T1000 (cell line): ENCODE data around the gene BBS4.
"Not testable (repeated sequence)": the region's sequence is repeated elsewhere in the genome, so short reads cannot be mapped to it uniquely, and the experiment has no call there.

Experiments
- DNase-seq: peaks from one replicate; lab custom pipeline; 2025; ENCODE audit warnings: mixed read lengths; lab: John Stamatoyannopoulos, UW

The BBS4 gene

DNA sequence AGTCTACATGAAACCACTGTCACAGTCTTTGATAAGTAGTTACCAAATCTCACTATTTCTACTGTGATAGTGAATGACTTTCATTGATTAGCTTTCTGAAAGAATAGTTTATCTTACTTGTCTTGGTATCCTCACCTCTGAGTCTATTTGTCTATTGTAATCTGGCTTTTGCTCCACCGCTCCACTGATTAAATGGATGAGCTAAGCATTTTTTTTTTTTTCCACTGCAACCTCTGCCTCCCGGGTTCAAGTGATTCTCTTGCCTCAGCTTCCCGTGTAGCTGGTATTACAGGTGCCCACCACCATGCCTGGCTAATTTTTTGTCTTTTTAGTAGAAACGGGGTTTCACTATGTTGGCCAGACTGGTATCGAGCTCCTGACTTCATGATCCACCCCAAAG is 12.9 kb downstream of the BBS4 start:
- no peak for DNase-seq

DNA sequence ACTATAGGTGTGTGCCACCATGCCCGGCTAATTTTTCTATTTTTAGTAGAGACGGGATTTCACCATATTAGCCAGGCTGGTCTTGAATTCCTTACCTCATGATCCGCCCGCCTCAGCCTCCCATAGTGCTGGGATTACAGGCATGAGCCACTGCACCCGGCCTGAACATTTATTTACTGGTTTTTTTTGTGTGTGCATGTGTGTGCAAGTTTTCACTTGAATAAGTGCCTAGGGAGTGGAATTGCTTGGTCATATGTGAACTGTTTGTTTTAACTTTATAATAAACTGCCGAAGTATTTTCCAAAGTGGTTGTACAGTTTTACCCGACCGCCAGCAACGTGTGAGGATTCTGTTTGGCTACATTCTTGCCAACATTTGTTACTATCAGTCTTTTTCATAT is 14.1 kb downstream of the BBS4 start:
- DNase-seq, result no peak

DNA sequence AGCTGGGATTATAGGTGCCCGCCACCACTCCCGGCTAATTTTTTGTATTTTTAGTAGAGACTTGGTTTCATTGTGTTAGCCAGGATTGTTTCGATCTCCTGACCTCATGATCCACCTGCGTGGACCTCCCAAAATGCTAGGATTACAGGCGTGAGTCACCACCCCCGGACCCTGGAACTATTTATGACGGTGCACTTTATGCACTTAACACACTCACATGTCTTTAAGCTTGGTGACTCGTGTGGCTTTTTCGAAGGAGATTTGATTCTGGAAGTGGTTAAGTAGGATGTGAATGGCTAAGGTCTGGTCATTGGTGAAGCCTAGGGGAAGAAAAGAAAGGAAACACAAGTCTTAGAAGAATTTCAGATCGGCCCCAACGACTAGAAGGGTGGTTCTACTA is 20.3 kb downstream of the BBS4 start:
- no peak for DNase-seq

DNA sequence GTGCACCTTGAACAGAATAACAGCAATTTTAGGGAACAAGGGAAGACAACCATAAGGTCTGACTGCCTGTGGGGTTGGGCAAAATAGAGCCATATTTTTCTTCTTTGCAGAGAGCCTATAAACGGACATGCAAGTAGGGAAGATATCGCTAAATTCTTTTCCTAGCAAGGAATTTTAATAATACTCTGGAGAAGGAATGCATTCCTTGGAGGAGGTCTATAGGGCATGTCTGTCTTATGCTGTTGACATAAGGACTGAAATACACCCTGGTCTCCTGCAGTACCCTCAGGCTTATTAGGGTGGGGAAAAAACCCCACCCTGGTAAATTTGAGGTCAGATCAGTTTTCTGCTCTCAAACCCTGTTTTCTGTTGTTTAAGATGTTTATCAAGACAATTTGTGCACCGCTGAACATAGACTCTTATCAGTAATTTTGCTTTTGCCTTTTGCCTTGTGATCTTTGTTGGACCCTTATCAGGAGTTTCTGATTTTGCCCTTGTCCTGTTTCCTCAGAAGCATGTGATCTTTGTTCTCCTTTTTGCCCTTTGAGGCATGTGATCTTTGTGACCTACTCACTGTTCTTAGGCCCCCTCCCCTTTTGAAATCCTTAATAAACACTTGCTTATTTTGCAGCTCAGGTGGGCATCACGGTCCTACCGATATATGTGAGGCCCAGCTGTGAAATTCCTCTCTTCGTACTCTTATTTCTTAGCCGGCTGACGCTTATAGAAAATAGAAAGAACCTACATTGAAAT is 22.7 kb downstream of the BBS4 start:
- DNase-seq, result not testable (repeated sequence)

DNA sequence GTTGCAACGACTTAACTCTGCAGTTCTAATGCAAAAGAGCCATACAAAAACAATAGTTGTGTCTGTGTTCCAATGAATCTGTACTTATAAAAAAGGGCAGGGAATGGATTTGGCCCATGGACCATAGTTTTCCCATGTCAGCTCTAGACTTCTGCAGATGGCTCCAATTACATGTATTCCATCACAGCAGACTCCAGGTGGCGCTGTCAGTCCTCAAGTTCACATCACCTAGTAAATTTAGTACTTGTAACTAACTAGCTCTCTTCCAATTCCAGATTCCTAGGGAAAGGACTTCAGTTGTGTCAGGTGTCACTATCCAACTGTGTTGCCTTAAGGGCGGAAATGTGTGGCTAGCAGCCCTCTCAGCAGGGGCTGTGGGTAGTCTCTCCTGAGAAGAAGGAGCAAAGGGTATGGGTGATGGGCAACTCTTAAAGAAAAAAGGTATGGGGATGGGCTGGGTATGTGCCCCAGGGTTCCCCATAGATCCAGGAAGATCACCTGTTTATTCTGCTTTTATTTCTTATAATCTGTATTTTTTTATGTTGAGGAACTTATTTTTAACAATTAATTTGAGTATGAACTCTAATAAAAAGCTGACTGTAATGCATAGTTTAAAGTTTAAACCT is 36.2 kb downstream of the BBS4 start:
- no peak for DNase-seq

DNA sequence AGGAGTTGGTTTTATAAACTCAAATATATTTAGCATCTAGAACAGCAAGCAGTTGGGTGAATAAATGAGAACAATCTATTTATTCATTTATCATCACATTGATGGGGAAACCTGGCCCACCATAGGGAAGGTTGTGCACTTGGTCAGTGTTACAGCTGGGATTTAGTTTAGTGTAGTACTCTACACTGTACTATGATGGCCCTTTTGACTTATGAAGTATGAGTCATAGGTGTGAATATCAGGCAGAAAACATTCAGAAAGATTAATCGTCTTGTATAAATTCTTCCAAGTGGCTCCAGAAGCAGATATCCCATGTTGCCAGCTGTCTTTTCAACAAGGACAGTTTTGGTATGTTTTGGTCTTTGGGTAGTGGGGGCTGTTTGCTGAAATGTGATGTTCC is 38.0 kb downstream of the BBS4 start:
- no peak for DNase-seq

DNA sequence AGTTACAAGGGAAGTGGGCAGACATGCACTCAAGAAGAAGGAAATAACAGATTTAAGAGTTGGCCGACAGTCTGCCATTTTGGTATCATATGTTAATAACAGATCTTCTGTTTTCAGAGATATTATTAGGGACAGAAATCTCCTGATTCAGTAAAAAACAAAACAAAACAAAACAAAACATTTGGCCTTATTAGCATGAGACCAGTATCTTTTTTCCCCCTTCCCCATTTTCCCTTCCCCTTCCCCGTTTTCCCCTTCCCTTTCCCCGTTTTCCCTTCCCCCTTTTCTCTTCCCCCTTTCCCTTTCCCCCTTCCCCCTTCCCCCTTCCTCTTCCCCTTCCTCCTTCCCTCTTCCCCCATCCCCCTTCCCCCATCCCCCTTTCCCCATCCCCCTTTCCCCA is 39.4 kb downstream of the BBS4 start:
- DNase-seq, result no peak

DNA sequence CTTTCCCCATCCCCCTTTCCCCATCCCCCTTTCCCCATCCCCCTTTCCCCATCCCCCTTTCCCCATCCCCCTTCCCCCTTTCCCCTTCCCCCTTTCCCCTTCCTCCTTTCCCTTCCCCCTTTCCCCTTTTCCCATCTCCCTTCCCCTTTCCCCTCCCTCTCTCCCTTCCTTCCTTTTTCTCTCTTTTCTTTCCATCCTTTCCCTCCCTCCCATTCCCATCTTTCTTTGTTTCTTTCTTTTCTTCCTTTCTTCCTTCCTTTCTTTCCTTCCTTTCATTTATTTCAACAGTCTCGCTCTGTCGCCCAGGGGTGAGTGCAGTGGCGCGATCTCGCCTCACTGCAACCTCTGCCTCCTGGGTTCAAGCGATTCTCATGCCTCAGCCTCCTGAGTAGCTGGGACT is 39.8 kb downstream of the BBS4 start:
- not testable (repeated sequence) for DNase-seq

DNA sequence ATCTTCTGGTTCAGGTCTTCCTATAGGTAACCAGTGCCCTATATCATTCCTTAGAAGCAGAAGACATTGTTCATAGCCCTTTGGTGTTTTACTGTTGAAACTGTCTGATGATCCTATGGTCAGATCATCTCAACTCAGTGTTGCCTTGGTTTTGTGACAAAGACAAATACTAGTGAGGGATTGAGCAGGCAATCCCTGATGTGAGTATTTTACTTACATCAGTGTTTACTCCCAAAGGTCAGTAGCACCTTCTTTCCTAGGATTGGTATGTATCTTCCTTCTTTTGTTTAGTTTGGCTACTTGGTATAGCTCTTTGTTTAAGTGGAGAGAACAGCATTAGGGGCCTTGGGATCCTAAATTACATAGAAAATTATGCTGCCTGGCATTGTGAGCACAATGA is 41.1 kb downstream of the BBS4 start:
- DNase-seq, result no peak

DNA sequence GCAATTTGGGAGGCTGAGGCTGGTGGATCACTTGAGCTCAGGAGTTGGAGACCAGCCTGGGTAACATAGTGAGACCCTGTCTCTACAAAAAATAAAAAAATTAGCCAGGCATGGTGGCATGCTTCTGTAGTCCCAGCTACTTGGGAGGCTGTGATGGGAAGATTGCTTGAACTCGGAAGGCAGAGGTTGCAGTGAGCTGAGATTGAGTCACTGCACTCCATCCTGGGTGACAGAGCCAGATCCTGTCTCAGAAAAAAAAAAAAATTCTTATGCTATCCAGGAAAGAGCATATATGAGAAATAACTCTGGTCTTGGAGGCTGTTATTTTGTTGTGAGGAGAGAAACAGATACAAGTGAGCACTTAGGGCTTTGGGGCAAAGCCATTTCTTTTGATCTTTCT is 42.2 kb downstream of the BBS4 start:
- DNase-seq, result not testable (repeated sequence)

DNA sequence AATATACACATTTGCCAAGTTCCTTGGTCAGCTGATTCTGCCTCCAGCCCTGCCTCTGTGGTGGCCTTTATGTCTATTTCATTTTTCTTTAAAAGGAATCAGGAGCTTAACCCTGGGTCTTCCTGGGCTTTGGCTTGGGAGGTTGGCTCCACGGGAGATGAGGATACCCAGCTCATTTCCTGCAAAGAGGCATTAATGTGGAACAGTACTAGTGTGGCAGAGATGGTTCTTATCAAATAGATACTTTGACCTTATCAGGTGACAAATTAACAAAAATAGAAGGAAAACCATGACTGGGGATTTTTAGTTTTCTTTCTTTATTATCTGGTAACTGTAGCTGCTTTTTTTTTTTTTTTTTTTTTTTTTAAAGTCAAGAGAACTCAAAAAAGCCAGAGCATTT is 42.8 kb downstream of the BBS4 start:
- no peak for DNase-seq

DNA sequence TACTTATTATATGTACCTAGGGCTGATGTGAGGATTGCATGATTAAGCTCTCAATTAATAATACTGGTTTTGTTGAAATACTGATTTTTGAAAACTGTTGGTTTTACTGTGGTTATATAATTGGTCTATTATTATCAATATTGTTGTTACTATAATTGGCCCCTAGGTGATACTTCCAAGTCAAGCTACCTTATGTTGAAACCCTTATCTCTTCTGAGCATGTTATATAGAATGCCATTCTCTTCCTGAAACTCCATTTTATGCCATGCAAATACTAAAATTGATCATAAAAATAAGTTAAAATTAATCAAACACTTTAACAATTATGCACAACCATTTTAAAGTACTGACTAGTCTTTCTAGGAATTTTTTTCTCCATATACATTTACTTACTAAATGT is 46.1 kb downstream of the BBS4 start:
- DNase-seq, result no peak

DNA sequence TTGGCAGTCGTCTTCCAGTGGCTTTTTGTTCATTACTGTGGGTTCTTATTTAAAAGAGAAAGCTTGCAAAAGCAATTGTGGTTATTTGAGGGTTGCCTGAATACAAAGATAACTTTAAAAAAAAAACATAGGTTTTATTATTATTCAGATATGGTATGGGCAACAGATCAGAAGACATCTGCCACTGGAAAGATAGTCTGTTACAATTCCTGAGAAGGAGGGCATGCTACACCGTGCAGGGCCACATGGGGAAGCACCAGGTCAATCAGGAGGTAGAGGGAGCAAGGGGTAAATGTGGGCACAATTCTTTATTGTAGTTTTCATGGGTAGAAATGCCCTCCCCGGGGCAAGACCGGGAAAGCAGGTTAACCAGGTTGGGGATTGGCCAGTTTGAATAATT is 46.5 kb downstream of the BBS4 start:
- DNase-seq, result no peak

DNA sequence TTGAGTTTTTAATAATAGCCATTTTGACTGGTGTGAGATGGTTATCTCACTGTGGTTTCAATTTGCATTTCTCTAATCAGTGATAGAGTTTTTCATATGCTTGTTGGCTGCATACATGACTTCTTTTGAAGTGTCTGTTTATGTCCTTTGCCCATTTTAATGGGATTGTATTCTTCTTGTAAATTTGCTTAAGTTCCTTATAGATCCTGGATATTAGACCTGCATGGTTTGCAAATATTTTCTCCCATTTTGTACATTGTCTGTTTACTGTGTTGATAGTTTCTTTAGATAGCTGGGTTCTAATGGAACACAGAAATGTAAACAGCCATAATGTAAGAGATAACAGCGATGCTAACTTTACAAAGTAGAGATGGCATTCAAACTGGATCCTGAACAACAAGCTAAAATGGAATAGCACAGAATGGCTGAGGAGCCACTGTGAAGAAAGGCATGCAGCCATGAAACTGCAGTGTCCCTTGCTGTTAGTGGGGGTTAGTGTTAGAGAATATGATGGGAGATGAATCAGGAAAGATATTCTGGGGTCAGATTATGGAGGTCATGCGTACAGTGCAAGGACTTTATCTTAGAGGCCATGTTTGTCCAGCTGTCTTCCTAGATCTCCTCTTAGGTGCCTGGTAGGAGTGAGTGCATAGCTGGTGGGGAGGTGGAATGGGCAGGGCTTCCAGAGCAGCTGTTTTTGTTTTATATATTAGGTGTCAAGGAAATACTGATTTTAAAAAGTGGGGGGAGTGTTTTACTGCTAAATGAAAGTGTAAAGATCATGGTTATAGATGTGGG is 48.1 kb downstream of the BBS4 start:
- DNase-seq, result no peak

DNA sequence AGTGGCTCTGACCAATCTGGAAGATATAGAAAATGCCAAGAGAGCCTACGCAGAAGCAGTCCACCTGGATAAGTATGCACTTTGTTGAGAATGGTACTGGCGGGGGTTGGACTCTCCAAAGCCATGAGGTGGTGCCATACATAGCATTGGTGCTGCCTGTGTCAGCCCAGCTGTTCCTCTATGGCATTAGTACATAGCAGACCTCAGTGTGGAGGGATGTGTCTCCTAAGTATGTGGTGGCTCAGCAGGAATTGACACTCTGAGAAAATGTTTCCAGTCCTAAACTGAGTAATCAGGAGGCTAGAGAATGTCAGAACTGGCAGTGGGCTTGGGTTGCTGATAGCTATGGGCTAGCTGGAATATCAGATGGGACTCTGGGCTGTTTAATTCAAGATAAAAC is 49.1 kb downstream of the BBS4 start:
- no peak for DNase-seq

DNA sequence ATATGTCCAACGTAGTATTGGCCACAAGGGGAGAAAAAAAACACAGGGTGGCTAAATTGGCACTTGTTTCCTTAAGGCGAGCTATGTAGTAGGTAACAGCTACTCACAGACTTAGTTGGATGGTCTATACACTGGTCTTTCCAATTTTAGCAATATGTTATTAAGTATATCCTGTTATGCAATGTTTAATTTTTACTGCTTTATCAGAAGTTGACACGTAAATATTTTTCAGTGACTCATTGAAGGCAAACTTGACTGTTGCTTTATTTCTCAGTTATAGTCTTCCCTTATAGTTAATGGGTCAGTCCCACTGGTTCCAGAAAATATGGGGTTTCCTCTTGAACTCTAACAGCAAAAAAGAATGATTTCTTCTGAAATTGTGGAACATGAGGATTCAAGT is 51.1 kb downstream of the BBS4 start:
- DNase-seq, result no peak

DNA sequence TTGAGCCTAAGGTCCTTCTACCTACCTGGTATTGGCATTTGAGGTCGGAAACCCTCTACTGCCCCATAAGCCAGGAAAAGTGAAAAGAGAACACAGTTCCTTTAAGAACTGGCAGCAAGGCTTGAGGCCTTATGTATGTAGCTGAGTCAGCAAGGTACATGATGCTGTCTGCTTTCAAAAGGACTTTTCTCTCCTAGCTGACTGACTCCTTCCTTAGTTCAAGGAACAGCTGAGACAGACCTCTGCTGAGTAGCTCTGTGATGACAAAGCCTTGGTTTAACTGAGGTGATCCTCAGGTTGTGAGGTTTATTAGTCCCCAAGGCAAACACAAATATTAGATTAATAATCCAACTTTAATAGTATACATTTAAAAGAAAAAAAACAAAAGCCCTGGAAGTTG is 51.7 kb downstream of the BBS4 start:
- no peak for DNase-seq

DNA sequence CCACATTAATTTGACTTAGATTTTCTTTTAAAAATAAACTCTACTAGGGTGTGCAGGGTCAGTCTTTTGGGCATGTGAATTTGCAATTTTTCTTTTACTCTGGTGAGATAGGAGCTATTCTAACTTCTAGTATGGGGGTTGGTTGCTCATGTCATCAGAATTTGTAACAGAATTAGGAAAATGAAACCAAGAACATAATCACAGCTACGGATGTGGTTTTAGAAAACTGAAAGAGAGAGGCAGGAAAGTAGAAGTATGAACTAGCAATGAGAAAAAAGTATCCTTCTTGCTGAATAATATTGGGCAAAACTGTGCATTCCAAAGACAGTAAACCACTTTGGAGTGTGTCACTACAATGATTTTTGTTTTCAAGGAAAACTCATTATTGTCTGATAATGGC is 54.2 kb downstream of the BBS4 start:
- no peak for DNase-seq

DNA sequence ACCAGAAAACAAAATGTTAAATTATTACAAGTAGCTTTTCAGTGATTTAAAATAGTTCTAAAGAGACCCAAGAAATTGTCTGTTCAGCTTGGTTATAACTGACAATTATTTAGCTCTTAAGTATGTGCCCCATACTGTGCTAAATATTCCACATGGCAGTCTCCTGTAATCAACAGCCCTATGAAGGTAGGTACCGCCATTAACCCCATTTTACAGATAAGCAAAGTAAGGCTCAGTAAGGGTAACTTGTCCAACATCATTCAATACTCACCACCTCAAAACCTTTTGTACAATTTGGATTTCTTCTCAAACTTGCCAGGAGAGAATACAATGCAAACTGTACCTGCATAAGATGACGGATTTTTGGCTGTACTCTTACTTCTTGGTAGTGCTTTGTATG is 63.7 kb downstream of the BBS4 start:
- no peak for DNase-seq

DNA sequence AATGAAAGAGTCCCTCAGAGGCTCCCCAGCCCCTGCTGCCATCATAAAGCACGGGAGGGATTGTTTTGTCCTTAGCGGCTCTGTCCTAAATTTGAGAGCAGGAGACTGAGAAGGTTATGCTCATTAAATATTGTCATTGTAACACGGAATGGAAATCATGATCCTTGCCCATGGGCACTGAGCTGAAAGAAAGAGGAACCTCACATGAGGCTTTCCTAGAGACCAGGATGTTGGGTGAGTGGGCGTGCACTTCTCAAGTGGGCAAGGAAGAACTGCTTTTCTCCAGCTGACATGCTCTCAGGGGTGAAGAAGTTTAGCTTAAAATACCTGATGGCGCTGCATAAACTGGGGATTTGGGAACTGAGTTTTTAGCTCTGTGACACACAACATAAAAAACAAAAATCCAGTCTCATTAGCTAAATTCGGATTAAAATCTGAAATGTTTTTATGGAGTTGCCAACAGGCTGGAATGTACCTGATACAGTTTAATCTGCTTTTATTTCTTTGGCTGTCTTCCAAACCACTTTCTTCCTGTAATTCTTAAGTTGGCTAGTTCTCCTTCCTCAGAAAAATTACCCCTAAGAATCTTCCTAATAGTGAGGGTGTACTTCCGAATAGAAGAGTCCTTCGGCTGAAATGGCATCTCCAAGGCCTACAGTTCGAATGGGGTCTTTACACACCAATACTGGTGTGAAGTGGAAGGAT is 65.9 kb downstream of the BBS4 start:
- no peak for DNase-seq

DNA sequence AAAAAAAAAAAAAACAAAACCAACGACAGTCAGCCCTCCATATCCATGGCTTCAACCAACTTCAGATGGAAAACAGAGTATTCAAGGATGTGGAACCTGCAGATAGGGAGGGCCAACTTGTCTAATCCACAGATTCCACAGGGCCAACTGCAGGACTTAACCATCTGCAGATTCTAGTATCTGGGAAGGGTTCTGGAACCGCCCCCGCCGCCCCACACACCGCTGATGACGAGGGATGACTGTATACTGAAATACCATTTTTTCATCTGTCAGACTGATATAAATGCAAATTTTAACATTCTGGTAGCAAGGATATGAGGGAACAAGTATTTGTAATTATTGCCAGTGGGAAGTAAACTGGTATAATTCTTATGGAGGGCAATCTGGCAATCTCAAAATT is 68.1 kb downstream of the BBS4 start:
- DNase-seq, result no peak

DNA sequence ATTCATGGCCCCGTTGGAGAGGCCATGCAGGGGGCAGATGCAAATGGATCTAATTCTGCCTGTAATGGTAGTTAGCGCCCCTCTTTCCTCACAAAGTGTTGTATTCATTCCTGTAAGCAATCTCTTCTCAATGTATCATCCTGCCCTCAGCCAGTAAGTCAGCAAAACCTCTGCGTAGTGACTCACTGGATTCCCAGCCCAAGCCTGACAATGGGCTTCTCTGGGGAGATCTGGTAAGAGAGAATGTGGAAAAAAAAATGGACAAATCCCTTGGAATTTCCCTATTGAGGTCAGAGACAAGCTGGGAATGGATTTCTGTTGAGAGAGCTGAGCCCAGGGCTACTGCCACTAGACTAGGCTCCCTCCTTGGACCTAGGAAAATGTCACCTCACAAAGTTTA is 72.2 kb downstream of the BBS4 start:
- DNase-seq, result no peak
